ENCODE data around the gene KCNH8. TPM values are rescaled to one million over a fixed set of nuclear protein-coding genes. Genes with fewer than 3 reads are reported as not detected.
"Not testable (repeated sequence)": the region's sequence is repeated elsewhere in the genome, so short reads cannot be mapped to it uniquely, and the experiment has no call there.

Gene KCNH8
- not detected in 2 replicates for total RNA-seq (2012; rRNA removed)

GRCh38 chr3:19147905-19148767, at the start of gene KCNH8:
KCNH8 (plus strand) TSS chr3:19148510; CDS start chr3:19148720, 210 bp downstream.
- peaks cover 16% of the 10 kb centered on the region for H3K27me3 ChIP-seq (ENCODE audit: control insufficient read depth, insufficient read depth, low read length)
- H3K36me3 ChIP-seq (ENCODE audit: insufficient read depth, low read length), result no peaks in the 10 kb centered on the region
- peak within 1 kb of the TSS; percentile 77 for H3K4me3 ChIP-seq (ENCODE audit: low read length)
- peak within 1 kb of the TSS; percentile 95 for H3K4me2 ChIP-seq (ENCODE audit: low read length)
- H3K9me3 ChIP-seq (replicated peaks; ENCODE audit: low read length), result no peaks in the 10 kb centered on the region
- H3K4me1 ChIP-seq (ENCODE audit: control insufficient read depth, insufficient read depth, low read length), result peaks cover 8% of the 10 kb centered on the region
- H3K9ac ChIP-seq (ENCODE audit: low read depth, low read length), result no peak within 1 kb of the TSS

GRCh38 chr3:19102654-19103290, 45.5 kb upstream of the KCNH8 start:
- H3K27me3 ChIP-seq (ENCODE audit: control insufficient read depth, insufficient read depth, low read length); H3K9ac ChIP-seq (ENCODE audit: low read depth, low read length); H3K4me1 ChIP-seq (ENCODE audit: control insufficient read depth, insufficient read depth, low read length); H3K36me3 ChIP-seq (ENCODE audit: insufficient read depth, low read length); H3K9me3 ChIP-seq (replicated peaks; ENCODE audit: low read length); H3K4me3 ChIP-seq (ENCODE audit: low read length); H3K4me2 ChIP-seq (ENCODE audit: low read length): not testable (repeated sequence)

GRCh38 chr3:19103510-19103909, 44.8 kb upstream of the KCNH8 start:
- Histone ChIP-seq H3K4me3 (ENCODE audit: low read length) (no peak overlapping the region), H3K36me3 (ENCODE audit: insufficient read depth, low read length) (no peaks in the 10 kb centered on the region), H3K4me2 (ENCODE audit: low read length) (no peak overlapping the region), H3K9ac (ENCODE audit: low read depth, low read length) (no peak overlapping the region), H3K9me3 (replicated peaks; ENCODE audit: low read length) (peaks cover 7% of the 10 kb centered on the region), H3K27me3 (ENCODE audit: control insufficient read depth, insufficient read depth, low read length) (no peaks in the 10 kb centered on the region), H3K4me1 (ENCODE audit: control insufficient read depth, insufficient read depth, low read length) (no peaks in the 10 kb centered on the region)

DNA sequence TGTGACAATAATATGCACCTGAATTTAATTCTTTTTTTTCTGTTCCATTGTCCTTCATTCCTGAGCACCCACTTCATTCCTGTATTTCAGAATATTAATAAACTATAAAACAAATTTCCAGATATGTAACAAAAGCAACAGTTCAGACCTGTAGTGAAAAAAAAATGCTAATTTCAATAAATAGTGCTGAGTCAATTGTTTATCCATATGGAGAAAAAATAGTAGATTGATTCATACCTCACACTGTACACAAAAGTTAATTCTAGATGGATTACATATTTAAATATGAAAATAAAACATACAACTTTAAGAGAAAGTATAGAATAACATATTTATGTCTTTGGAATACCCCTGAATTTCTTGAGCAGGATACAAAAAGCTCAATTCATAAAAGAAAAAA, 43.9 kb upstream of the KCNH8 start:
- H3K4me3 ChIP-seq (ENCODE audit: low read length), result no peak overlapping the region
- peaks cover 7% of the 10 kb centered on the region for H3K9me3 ChIP-seq (replicated peaks; ENCODE audit: low read length)
- H3K9ac ChIP-seq (ENCODE audit: low read depth, low read length), result no peak overlapping the region
- no peaks in the 10 kb centered on the region for H3K36me3 ChIP-seq (ENCODE audit: insufficient read depth, low read length)
- H3K4me1 ChIP-seq (ENCODE audit: control insufficient read depth, insufficient read depth, low read length), result no peaks in the 10 kb centered on the region
- H3K27me3 ChIP-seq (ENCODE audit: control insufficient read depth, insufficient read depth, low read length), result no peaks in the 10 kb centered on the region
- H3K4me2 ChIP-seq (ENCODE audit: low read length), result no peak overlapping the region

GRCh38 chr3:19105826-19106225, 42.5 kb upstream of the KCNH8 start:
- Histone ChIP-seq H3K4me1 (ENCODE audit: control insufficient read depth, insufficient read depth, low read length) (no peaks in the 10 kb centered on the region), H3K36me3 (ENCODE audit: insufficient read depth, low read length) (no peaks in the 10 kb centered on the region), H3K9ac (ENCODE audit: low read depth, low read length) (no peak overlapping the region), H3K27me3 (ENCODE audit: control insufficient read depth, insufficient read depth, low read length) (no peaks in the 10 kb centered on the region), H3K9me3 (replicated peaks; ENCODE audit: low read length) (peaks cover 7% of the 10 kb centered on the region), H3K4me2 (ENCODE audit: low read length) (no peak overlapping the region), H3K4me3 (ENCODE audit: low read length) (no peak overlapping the region)

DNA sequence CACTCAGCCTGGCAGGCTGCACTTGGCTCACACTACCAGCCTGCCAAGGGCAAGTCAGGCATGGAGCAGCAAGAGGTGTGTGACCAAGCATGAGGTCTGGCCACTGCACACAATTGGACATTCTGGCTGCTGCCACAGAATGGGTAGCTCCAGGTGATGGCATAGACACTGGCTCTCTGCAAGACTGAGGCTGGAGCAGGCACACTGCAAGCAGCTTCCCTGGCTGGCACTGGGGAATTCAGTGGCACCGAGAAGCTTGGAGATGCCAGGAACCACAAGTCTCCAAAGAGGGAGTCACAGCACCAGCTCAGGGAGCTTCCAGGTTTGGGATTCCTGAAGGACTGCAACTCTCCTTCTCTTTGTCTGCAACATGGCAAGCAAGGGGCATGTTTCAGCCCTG, 42.0 kb upstream of the KCNH8 start:
- H3K9me3 ChIP-seq (replicated peaks; ENCODE audit: low read length), result peaks cover 7% of the 10 kb centered on the region
- H3K4me2 ChIP-seq (ENCODE audit: low read length), result no peak overlapping the region
- no peaks in the 10 kb centered on the region for H3K36me3 ChIP-seq (ENCODE audit: insufficient read depth, low read length)
- H3K27me3 ChIP-seq (ENCODE audit: control insufficient read depth, insufficient read depth, low read length), result no peaks in the 10 kb centered on the region
- H3K4me3 ChIP-seq (ENCODE audit: low read length), result no peak overlapping the region
- no peak overlapping the region for H3K9ac ChIP-seq (ENCODE audit: low read depth, low read length)
- no peaks in the 10 kb centered on the region for H3K4me1 ChIP-seq (ENCODE audit: control insufficient read depth, insufficient read depth, low read length)

DNA sequence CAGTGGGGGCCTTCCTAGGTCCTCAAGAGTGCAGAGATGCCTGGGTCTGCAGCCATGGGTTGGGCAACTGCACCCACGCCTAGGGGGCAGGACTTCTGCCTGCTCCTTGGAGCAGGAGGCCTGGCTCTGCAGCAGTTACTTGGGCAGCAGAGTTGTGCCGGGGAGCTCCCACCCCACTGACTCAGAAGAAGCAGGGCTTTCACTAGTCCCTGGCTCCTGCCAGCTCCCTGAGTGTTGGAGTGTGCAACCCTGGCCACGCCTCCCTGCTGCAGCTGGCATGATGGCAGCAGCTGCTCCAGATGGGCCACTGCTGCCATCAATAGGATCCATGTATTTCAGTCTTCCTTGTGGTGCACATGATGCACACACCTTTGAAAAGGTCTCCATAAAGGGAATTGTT, 40.6 kb upstream of the KCNH8 start:
- H3K9me3 ChIP-seq (replicated peaks; ENCODE audit: low read length), result peaks cover 7% of the 10 kb centered on the region
- no peaks in the 10 kb centered on the region for H3K36me3 ChIP-seq (ENCODE audit: insufficient read depth, low read length)
- H3K4me1 ChIP-seq (ENCODE audit: control insufficient read depth, insufficient read depth, low read length), result no peaks in the 10 kb centered on the region
- no peak overlapping the region for H3K9ac ChIP-seq (ENCODE audit: low read depth, low read length)
- no peak overlapping the region for H3K4me3 ChIP-seq (ENCODE audit: low read length)
- H3K4me2 ChIP-seq (ENCODE audit: low read length), result no peak overlapping the region
- no peaks in the 10 kb centered on the region for H3K27me3 ChIP-seq (ENCODE audit: control insufficient read depth, insufficient read depth, low read length)

DNA sequence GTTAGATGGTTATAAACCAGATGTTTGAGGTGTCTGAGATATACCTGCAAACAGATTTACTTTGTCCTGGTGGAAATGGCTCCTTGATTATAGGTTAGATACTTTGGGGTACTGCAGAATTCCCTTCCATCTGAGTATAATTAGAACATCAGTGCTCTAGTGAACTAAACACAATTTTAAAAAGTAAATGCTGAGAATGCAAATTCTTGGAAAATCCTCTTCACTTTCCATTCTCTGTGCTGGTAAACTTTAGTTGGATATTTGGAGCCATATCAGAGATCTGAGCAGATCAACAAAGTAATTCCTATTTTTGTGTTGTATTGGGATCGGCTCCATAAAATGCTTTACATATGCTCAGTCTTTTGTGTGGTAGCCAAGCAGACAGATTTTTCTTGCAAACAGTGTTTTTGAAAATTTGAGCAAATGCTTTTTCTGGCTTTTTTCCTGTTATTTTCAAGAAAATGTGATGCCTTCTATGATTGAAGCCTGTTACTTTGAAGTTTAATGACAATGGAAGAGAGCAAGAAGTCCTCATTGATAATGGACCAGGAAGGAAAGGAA, 37.9 kb upstream of the KCNH8 start:
- peaks cover 7% of the 10 kb centered on the region for H3K9me3 ChIP-seq (replicated peaks; ENCODE audit: low read length)
- H3K9ac ChIP-seq (ENCODE audit: low read depth, low read length), result no peak overlapping the region
- H3K36me3 ChIP-seq (ENCODE audit: insufficient read depth, low read length), result no peaks in the 10 kb centered on the region
- no peaks in the 10 kb centered on the region for H3K27me3 ChIP-seq (ENCODE audit: control insufficient read depth, insufficient read depth, low read length)
- no peak overlapping the region for H3K4me2 ChIP-seq (ENCODE audit: low read length)
- H3K4me3 ChIP-seq (ENCODE audit: low read length), result no peak overlapping the region
- no peaks in the 10 kb centered on the region for H3K4me1 ChIP-seq (ENCODE audit: control insufficient read depth, insufficient read depth, low read length)

DNA sequence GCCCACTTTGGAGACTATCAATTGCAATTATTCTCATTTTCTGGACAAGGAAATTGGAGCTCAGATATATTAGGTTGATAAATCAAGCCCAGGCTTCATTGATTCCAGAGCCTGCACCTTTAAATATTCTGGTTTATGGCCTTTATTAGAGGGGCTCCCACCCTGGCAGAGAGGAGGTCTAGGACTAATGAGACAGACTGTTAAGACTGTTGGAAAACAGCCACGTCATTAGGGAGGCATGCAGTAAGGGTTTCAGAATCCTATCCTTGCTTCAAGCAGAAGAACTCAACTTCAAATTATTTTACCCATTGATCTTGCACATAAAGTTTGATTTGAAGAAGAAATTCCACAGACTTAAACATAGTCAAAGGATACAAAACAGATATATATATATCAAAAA, 33.8 kb upstream of the KCNH8 start:
- no peaks in the 10 kb centered on the region for H3K36me3 ChIP-seq (ENCODE audit: insufficient read depth, low read length)
- H3K4me3 ChIP-seq (ENCODE audit: low read length), result no peak overlapping the region
- H3K9me3 ChIP-seq (replicated peaks; ENCODE audit: low read length), result no peaks in the 10 kb centered on the region
- H3K9ac ChIP-seq (ENCODE audit: low read depth, low read length), result no peak overlapping the region
- H3K4me2 ChIP-seq (ENCODE audit: low read length), result no peak overlapping the region
- no peaks in the 10 kb centered on the region for H3K27me3 ChIP-seq (ENCODE audit: control insufficient read depth, insufficient read depth, low read length)
- H3K4me1 ChIP-seq (ENCODE audit: control insufficient read depth, insufficient read depth, low read length), result no peaks in the 10 kb centered on the region

DNA sequence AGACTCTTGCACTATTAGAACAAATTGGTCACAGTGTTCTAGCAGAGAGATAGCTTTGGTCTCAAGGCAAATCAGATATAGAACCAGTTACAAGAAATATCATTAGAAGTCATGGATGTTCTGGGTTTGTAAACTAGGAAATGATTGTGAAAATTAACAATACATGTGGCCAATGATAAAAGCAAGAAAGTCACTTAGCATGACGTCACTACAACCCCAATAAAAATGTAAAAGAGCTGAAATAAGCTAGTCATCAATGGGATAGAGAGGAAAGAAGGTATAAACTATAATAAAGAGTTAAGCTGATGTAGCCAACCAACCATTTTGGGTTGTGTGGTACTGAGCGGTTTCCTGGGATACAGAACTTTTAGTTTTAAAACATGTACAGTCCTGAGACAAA, 32.1 kb upstream of the KCNH8 start:
- H3K27me3 ChIP-seq (ENCODE audit: control insufficient read depth, insufficient read depth, low read length), result no peaks in the 10 kb centered on the region
- H3K4me2 ChIP-seq (ENCODE audit: low read length), result no peak overlapping the region
- H3K9ac ChIP-seq (ENCODE audit: low read depth, low read length), result no peak overlapping the region
- H3K4me3 ChIP-seq (ENCODE audit: low read length), result no peak overlapping the region
- no peaks in the 10 kb centered on the region for H3K4me1 ChIP-seq (ENCODE audit: control insufficient read depth, insufficient read depth, low read length)
- H3K9me3 ChIP-seq (replicated peaks; ENCODE audit: low read length), result no peaks in the 10 kb centered on the region
- no peaks in the 10 kb centered on the region for H3K36me3 ChIP-seq (ENCODE audit: insufficient read depth, low read length)

- Histone ChIP-seq H3K4me1 (ENCODE audit: control insufficient read depth, insufficient read depth, low read length) (no peaks in the 10 kb centered on the region), H3K9me3 (replicated peaks; ENCODE audit: low read length) (no peaks in the 10 kb centered on the region), H3K36me3 (ENCODE audit: insufficient read depth, low read length) (no peaks in the 10 kb centered on the region), H3K27me3 (ENCODE audit: control insufficient read depth, insufficient read depth, low read length) (no peaks in the 10 kb centered on the region), H3K4me3 (ENCODE audit: low read length) (no peak overlapping the region), H3K4me2 (ENCODE audit: low read length) (no peak overlapping the region), H3K9ac (ENCODE audit: low read depth, low read length) (no peak overlapping the region)
These were observed 23.6 kb upstream of the KCNH8 start for GRCh38 chr3:19124752-19125151.
